Measurements from ENCODE around the gene AKAP3. TPM values are rescaled to one million over a fixed set of nuclear protein-coding genes. Genes with fewer than 3 reads are reported as not detected.

The AKAP3 gene
- total RNA-seq, 1 donor from 2014 or later = 0.06 TPM

DNA sequence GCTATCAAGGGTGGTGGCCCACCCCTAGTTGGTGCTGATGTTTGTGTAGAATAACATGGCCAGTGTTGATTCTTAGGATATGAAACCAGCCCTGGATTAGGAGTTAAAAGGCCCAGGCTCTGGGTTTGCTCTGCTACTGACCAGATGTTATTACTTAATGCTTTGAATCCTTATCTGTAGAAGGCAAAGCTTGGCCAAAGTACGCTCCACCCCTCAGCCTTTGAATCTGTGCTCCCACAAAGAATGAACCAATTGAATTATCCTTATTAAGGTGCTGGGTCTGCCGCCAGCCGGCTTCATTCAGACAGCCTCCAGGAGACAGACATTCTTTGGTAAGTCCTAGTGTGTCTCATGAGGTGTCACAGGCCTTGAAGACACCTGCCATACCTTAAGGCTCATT lies 41.8 kb downstream of the AKAP3 start:
- TF ChIP-seq, protein P1, sequence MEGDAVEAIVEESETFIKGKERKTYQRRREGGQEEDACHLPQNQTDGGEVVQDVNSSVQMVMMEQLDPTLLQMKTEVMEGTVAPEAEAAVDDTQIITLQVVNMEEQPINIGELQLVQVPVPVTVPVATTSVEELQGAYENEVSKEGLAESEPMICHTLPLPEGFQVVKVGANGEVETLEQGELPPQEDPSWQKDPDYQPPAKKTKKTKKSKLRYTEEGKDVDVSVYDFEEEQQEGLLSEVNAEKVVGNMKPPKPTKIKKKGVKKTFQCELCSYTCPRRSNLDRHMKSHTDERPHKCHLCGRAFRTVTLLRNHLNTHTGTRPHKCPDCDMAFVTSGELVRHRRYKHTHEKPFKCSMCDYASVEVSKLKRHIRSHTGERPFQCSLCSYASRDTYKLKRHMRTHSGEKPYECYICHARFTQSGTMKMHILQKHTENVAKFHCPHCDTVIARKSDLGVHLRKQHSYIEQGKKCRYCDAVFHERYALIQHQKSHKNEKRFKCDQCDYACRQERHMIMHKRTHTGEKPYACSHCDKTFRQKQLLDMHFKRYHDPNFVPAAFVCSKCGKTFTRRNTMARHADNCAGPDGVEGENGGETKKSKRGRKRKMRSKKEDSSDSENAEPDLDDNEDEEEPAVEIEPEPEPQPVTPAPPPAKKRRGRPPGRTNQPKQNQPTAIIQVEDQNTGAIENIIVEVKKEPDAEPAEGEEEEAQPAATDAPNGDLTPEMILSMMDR (conservative IDR thresholded peaks at IDR 0.05; ENCODE audit: low read depth, low read length) = no peak
- no peak overlapping the region for H3K4me3 ChIP-seq (ENCODE audit: low read depth, low read length)
- DNase-seq (ENCODE audit: low read depth) = no peak

DNA sequence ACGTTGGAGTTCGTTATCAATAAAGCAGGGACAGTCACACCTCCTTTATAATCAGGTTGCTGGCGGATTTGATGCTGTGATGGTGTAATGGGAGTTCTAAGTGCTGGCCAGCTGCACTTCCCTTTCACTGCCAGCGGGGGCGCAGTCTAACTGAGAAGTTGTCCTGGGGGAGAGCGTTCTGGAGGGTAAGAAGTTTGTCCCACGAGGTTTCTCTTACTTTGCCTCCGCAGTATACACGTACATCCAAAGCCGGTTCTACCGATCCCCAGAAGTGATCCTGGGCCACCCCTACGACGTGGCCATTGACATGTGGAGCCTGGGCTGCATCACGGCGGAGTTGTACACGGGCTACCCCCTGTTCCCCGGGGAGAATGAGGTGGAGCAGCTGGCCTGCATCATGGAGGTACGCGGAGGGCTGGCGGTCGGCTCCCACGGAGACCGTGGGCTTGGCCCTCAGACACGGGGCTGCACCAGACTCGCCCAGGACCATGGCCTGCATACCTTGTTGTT lies 44.1 kb downstream of the AKAP3 start:
- H3K4me3 ChIP-seq (ENCODE audit: low read depth, low read length) = peak overlapping the region; percentile 76
- peak; percentile 52 for DNase-seq (ENCODE audit: low read depth)
- TF ChIP-seq, protein P1 (conservative IDR thresholded peaks at IDR 0.05; ENCODE audit: low read depth, low read length) = peak; percentile 99

DNA sequence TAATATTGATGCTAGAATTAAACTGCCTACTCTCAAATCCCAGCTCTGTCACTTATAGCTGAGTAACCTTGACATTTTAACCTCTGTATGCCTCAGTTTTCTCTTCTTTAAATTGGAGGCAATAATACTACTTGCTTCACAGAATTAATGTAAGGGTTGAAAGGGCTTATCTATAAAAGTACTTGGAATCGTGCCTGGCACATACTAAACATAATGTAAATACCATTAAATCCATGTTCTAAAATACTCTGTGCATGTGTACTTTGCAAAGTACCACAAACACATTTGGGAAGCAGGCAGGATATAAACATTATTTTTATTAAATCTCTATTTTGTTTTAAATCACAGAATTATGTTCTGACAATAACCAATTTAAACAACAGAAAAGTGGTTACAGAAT lies 44.9 kb downstream of the AKAP3 start:
- no peak overlapping the region for H3K4me3 ChIP-seq (ENCODE audit: low read depth, low read length)
- no peak for DNase-seq (ENCODE audit: low read depth)
- TF ChIP-seq, protein P1 (conservative IDR thresholded peaks at IDR 0.05; ENCODE audit: low read depth, low read length) = no peak

DNA sequence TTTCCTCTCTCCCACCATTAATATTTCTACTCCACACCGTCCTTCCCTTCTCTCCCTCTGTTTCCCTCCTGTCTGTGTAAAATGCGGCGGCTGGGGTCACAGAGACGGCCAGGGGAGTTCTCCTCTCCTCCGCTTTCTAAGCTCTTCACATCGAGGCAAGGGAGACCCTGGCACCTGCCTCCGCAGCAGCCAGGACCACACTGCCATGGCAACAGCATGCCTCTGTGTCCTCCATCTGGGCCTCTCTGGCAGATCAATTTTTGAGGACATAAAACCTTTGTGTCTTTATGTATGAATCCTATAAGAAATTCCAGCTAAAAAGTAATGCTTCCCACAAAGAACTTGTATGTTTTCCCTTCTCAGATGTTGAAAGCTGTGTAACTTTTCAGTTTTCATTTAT lies 45.4 kb downstream of the AKAP3 start:
- no peak for DNase-seq (ENCODE audit: low read depth)
- TF ChIP-seq, protein P1 (conservative IDR thresholded peaks at IDR 0.05; ENCODE audit: low read depth, low read length) = no peak
- H3K4me3 ChIP-seq (ENCODE audit: low read depth, low read length) = no peak overlapping the region

DNA sequence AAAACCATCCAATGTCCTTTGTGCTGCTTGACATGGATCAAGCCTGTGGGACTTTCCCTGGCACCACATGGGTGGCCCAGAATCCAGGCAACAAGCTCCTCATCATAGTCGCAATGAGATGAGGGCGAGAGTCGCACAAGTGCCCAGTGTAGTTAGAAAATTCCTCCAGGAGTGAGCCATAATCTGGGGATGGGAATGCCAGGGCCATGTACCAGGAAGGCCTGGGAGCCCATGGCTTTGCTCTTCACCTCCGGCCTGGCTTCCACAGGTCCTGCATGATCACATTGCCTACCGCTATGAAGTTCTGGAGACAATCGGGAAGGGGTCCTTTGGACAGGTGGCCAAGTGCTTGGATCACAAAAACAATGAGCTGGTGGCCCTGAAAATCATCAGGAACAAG lies 53.0 kb downstream of the AKAP3 start:
- TF ChIP-seq, protein P1 (conservative IDR thresholded peaks at IDR 0.05; ENCODE audit: low read depth, low read length) = no peak
- H3K4me3 ChIP-seq (ENCODE audit: low read depth, low read length) = no peak overlapping the region
- no peak for DNase-seq (ENCODE audit: low read depth)

DNA sequence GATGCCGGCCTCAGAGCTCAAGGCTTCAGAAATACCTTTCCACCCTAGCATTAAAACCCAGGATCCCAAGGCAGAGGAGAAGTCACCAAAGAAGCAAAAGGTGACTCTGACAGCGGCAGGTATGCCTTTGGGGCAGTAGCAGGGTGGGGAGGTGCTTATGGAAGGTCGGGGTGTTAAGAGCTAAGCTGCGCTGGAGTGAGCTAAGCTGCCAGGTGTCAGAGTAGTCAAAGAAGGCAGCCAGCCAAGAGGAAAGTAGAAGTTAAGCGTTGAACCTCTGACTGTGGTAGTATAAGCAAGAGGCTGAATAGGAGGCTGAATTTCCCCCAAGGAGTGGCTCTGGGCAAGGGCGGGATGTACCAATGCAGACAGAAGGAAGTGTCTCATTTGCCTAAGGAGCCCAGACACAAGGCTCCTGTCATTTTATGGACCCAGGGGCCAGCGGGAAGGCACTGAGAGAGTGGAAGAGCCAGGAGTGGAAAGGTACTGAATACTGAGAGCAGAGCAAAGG lies 57.6 kb downstream of the AKAP3 start:
- TF ChIP-seq, protein P1 (conservative IDR thresholded peaks at IDR 0.05; ENCODE audit: low read depth, low read length) = no peak
- H3K4me3 ChIP-seq (ENCODE audit: low read depth, low read length) = no peak overlapping the region
- no peak for DNase-seq (ENCODE audit: low read depth)

DNA sequence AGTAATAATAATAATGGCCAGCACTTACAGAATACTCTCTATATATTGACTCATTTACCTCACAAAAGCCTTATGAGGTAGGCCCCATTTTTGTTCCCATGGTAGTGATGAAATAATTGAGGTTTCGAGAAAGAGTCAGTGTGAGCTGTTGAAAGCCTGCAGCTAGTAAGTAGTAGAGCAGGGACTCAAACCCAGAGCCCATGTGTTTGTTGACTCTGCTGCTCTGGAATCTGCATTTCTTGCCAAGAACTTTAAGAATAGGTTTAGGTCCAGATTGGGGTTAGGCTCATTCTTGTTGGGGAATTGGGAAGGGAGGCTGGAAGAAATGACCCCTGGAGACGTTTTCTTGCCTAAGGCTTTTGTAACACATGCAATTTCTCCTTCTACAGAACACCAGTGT lies 58.9 kb downstream of the AKAP3 start:
- H3K4me3 ChIP-seq (ENCODE audit: low read depth, low read length) = no peak overlapping the region
- DNase-seq (ENCODE audit: low read depth) = no peak
- TF ChIP-seq, protein P1 (conservative IDR thresholded peaks at IDR 0.05; ENCODE audit: low read depth, low read length) = no peak
